H9 (cell line): Measurements from ENCODE around the gene BARX2. TPM values are rescaled to one million over a fixed set of nuclear protein-coding genes. Genes with fewer than 3 reads are reported as not detected.

Experiments
- DNase-seq: peaks from one replicate; pipeline ENCODE4 v3.0.0-alpha.2; 2017
- H2AFZ ChIP-seq: one replicate; pipeline ENCODE4 v1.6.1; 2013; ENCODE audit warnings: mild to moderate bottlenecking, low read length, control low read depth, moderate library complexity
- H2AK5ac ChIP-seq: 2 replicates; pipeline ENCODE4 v1.6.1; 2013; ENCODE audit warnings: low read length, control low read depth, mixed read lengths; ENCODE audit not compliant: insufficient read length
- H2BK120ac ChIP-seq: one replicate; pipeline ENCODE4 v1.6.1; 2013; ENCODE audit warnings: low read depth, mild to moderate bottlenecking, low read length, control low read depth, inconsistent platforms; ENCODE audit not compliant: poor library complexity, severe bottlenecking
- H2BK12ac ChIP-seq: 2 replicates; pipeline ENCODE4 v1.6.1; 2013; ENCODE audit warnings: low read length, control low read depth, mixed read lengths, low read depth; ENCODE audit not compliant: insufficient read length
- H2BK15ac ChIP-seq: 2 replicates; pipeline ENCODE4 v1.6.1; 2013; ENCODE audit warnings: low read depth, low read length, control low read depth
- H2BK20ac ChIP-seq: one replicate; pipeline ENCODE4 v1.6.1; 2013; ENCODE audit warnings: low read depth, mild to moderate bottlenecking, low read length, control low read depth, inconsistent platforms; ENCODE audit not compliant: poor library complexity, severe bottlenecking
- H2BK5ac ChIP-seq: 2 replicates; pipeline ENCODE4 v1.6.1; 2013; ENCODE audit warnings: low read length, control low read depth, mixed read lengths; ENCODE audit not compliant: insufficient read length
- H3K14ac ChIP-seq: 2 replicates; pipeline ENCODE4 v1.6.1; 2013; ENCODE audit warnings: low read length, control low read depth; ENCODE audit not compliant: insufficient read depth
- H3K18ac ChIP-seq: 2 replicates; pipeline ENCODE4 v1.6.1; 2013; ENCODE audit warnings: low read depth, mild to moderate bottlenecking, mixed read lengths, low read length, control low read depth; ENCODE audit not compliant: insufficient read length
- H3K23ac ChIP-seq: 2 replicates; pipeline ENCODE4 v1.6.1; 2013; ENCODE audit warnings: low read length, control low read depth, mixed read lengths, low read depth; ENCODE audit not compliant: insufficient read length
- H3K23me2 ChIP-seq: 2 replicates; pipeline ENCODE4 v1.6.1; 2013; ENCODE audit warnings: low read depth, mild to moderate bottlenecking, mixed read lengths, low read length, control low read depth; ENCODE audit not compliant: insufficient read length, poor library complexity, severe bottlenecking
- H3K27ac ChIP-seq: 2 replicates; pipeline ENCODE4 v1.5.1; 2013; ENCODE audit warnings: low read length, control low read depth, mixed read lengths, low read depth; ENCODE audit not compliant: insufficient read length
- H3K27me3 ChIP-seq: 2 replicates; pipeline ENCODE4 v1.6.1; 2013; ENCODE audit warnings: low read length, control low read depth, inconsistent platforms; ENCODE audit not compliant: insufficient read depth
- H3K4ac ChIP-seq: 2 replicates; pipeline ENCODE4 v1.6.1; 2013; ENCODE audit warnings: low read depth, mild to moderate bottlenecking, control low read depth, inconsistent platforms, low read length, moderate library complexity
- H3K4me1 ChIP-seq: 2 replicates; pipeline ENCODE4 v1.6.1; 2013; ENCODE audit warnings: low read length, control low read depth, inconsistent platforms; ENCODE audit not compliant: insufficient read depth
- H3K4me2 ChIP-seq: 2 replicates; pipeline ENCODE4 v1.6.1; 2013; ENCODE audit warnings: low read length, control low read depth, mixed read lengths; ENCODE audit not compliant: insufficient read length, insufficient read depth
- H3K56ac ChIP-seq: 2 replicates; pipeline ENCODE4 v1.6.1; 2013; ENCODE audit warnings: low read depth, mild to moderate bottlenecking, mixed read lengths, low read length, control low read depth; ENCODE audit not compliant: insufficient read length
- H3K79me1 ChIP-seq: 2 replicates; pipeline ENCODE4 v1.6.1; 2013; ENCODE audit warnings: low read depth, mild to moderate bottlenecking, moderate library complexity, low read length, control low read depth, inconsistent platforms; ENCODE audit not compliant: insufficient read depth, poor library complexity, severe bottlenecking
- H3K79me2 ChIP-seq: 2 replicates; pipeline ENCODE4 v1.6.1; 2013; ENCODE audit warnings: low read length, control low read depth, inconsistent platforms; ENCODE audit not compliant: insufficient read depth
- H3K9ac ChIP-seq: 2 replicates; pipeline ENCODE4 v1.6.1; 2013; ENCODE audit warnings: low read length, control low read depth, mixed read lengths; ENCODE audit not compliant: insufficient read length; ENCODE audit errors: extremely low read depth
- H3K9me3 ChIP-seq: one replicate; pipeline ENCODE4 v1.6.1; 2013; ENCODE audit warnings: low read depth, low read length, inconsistent platforms; ENCODE audit not compliant: control insufficient read depth
- H3T11ph ChIP-seq: one replicate; pipeline ENCODE4 v1.6.1; 2013; ENCODE audit warnings: mild to moderate bottlenecking, low read length, control low read depth, inconsistent platforms
- H4K20me1 ChIP-seq: one replicate; pipeline ENCODE4 v1.6.1; 2013; ENCODE audit not compliant: control insufficient read depth, insufficient read length, insufficient read depth
- H4K5ac ChIP-seq: 2 replicates; pipeline ENCODE4 v1.6.1; 2013; ENCODE audit warnings: low read depth, mild to moderate bottlenecking, mixed read lengths, low read length, control low read depth; ENCODE audit not compliant: insufficient read length
- H4K8ac ChIP-seq: replicated peaks from 2 replicates; pipeline ENCODE4 v1.6.1; 2013; ENCODE audit warnings: low read length, control low read depth, mixed read lengths, low read depth; ENCODE audit not compliant: insufficient read length
- H4K91ac ChIP-seq: 2 replicates; pipeline ENCODE4 v1.6.1; 2013; ENCODE audit warnings: low read depth, mild to moderate bottlenecking, moderate library complexity, mixed read lengths, low read length, control low read depth; ENCODE audit not compliant: insufficient read length
- H3K27ac Mint-ChIP-seq, 3 experiments: 2 replicates in 2 of 3; 3 replicates in 1 of 3; pipeline ENCODE4 v1.8.0; 2020 to 2021; ENCODE audit warnings: mixed read lengths in 3 of 3, mild to moderate bottlenecking in 1 of 3, moderate library complexity in 1 of 3
- H3K27me3 Mint-ChIP-seq: 2 replicates; pipeline ENCODE4 v1.8.0; 2021; ENCODE audit warnings: low read depth, mild to moderate bottlenecking, moderate library complexity, mixed read lengths
- H3K36me3 Mint-ChIP-seq, 3 experiments: 2 replicates in 2 of 3; 3 replicates in 1 of 3; pipeline ENCODE4 v1.8.0; 2020 to 2021; ENCODE audit warnings: low read depth in 3 of 3, mixed read lengths in 3 of 3; ENCODE audit not compliant: insufficient read depth in 1 of 3
- H3K4me1 Mint-ChIP-seq, 2 experiments: 2 replicates each; pipeline ENCODE4 v1.8.0; 2020; ENCODE audit warnings: mixed read lengths in 2 of 2
- H3K4me3 Mint-ChIP-seq, 2 experiments: 2 replicates in 1 of 2; 3 replicates in 1 of 2; pipeline ENCODE4 v1.8.0; 2020 to 2021; ENCODE audit warnings: mild to moderate bottlenecking in 2 of 2, mixed read lengths in 2 of 2, moderate library complexity in 1 of 2
- H3K9me3 Mint-ChIP-seq, 2 experiments: 2 replicates in 1 of 2; 3 replicates in 1 of 2; pipeline ENCODE4 v1.8.0; 2020; ENCODE audit warnings: mild to moderate bottlenecking in 2 of 2, mixed read lengths in 2 of 2, moderate library complexity in 1 of 2
- CTCF ChIP-seq: fragments of 200-600 bp; sonication (generic); conservative IDR thresholded peaks from 3 replicates; pipeline ENCODE4 v1.8.0; 2021; ENCODE audit warnings: antibody characterized with exemption, mild to moderate bottlenecking
- WGBS: extraction: QIAGEN DNeasy Blood & Tissue Kit; methylation state at CpG from one replicate; pipeline ENCODE4 v1.1.7; 2013; ENCODE audit warnings: missing lambda C conversion rate, low lambda C conversion rate, mixed read lengths; ENCODE audit not compliant: insufficient read length; ENCODE audit errors: extremely low coverage; 5-methylcytosine and 5-hydroxymethylcytosine counted together
- total RNA-seq: library from RNA; stranded (reverse); gene quantifications from 2 replicates; pipeline ENCODE4 v1.2.1, GENCODE V29; 2021

Gene BARX2
- total RNA-seq, 1 experiment from 2014 or later: not detected

- no peak overlapping the region for H2BK20ac ChIP-seq
- H3K4me2 ChIP-seq: no peak overlapping the region
- no peak overlapping the region for H2BK5ac ChIP-seq
- H3K23ac ChIP-seq: no peak overlapping the region
- no peaks in the 10 kb centered on the region for H3K79me1 ChIP-seq
- no peaks in the 10 kb centered on the region for H3K23me2 ChIP-seq
- no peak overlapping the region for H3K4ac ChIP-seq
- no peak overlapping the region for H3K9ac ChIP-seq
- H4K8ac ChIP-seq: no peak overlapping the region
- H2AK5ac ChIP-seq: no peak overlapping the region
- H3K9me3 Mint-ChIP-seq: peaks cover 3 to 5% of the 10 kb centered on the region in 2 experiments; a peak in 3 of 5 replicates
- no peak overlapping the region for H4K91ac ChIP-seq
- no peaks in the 10 kb centered on the region for H3K79me2 ChIP-seq
- peaks cover 4% of the 10 kb centered on the region for H3K27me3 Mint-ChIP-seq
- H2BK15ac ChIP-seq: no peak overlapping the region
- no peaks in the 10 kb centered on the region for H3K4me1 Mint-ChIP-seq
- H3T11ph ChIP-seq: no peak overlapping the region
- no CpG with 5 or more reads among the region's 7 CpGs for WGBS
- no peak overlapping the region for H3K4me3 Mint-ChIP-seq
- H3K36me3 Mint-ChIP-seq: 0 out of 7 replicates have a peak, but pooled peaks cover 0 to 7% (median 0%) of the 10 kb centered on the region in 3 experiments
- DNase-seq: no peak
- no peak overlapping the region for H3K27ac Mint-ChIP-seq
- no peak overlapping the region for H2AFZ ChIP-seq
- TF ChIP-seq CTCF: no peak
- no peaks in the 10 kb centered on the region for H3K9me3 ChIP-seq
- H2BK120ac ChIP-seq: no peak overlapping the region
- H3K27me3 ChIP-seq: no peaks in the 10 kb centered on the region
- no peaks in the 10 kb centered on the region for H3K4me1 ChIP-seq
- no peak overlapping the region for H2BK12ac ChIP-seq
- no peaks in the 10 kb centered on the region for H4K20me1 ChIP-seq
- no peak overlapping the region for H3K18ac ChIP-seq
- H3K27ac ChIP-seq: no peak overlapping the region
- H3K14ac ChIP-seq: no peak overlapping the region
- no peak overlapping the region for H4K5ac ChIP-seq
- H3K56ac ChIP-seq: no peak overlapping the region
Observed at GRCh38 chr11:129395883-129396282, 20.2 kb downstream of the BARX2 start.
